HG02759 (cell line): ENCODE results near the gene TRIO.

ENCODE experiments used
- ATAC-seq: cut with Tn5 transposase; IDR thresholded peaks from one replicate; pipeline ENCODE4 v1.9.1; 2021; ENCODE audit warnings: mild to moderate bottlenecking, moderate library complexity; ENCODE audit not compliant: unreplicated experiment

TRIO gene

DNA sequence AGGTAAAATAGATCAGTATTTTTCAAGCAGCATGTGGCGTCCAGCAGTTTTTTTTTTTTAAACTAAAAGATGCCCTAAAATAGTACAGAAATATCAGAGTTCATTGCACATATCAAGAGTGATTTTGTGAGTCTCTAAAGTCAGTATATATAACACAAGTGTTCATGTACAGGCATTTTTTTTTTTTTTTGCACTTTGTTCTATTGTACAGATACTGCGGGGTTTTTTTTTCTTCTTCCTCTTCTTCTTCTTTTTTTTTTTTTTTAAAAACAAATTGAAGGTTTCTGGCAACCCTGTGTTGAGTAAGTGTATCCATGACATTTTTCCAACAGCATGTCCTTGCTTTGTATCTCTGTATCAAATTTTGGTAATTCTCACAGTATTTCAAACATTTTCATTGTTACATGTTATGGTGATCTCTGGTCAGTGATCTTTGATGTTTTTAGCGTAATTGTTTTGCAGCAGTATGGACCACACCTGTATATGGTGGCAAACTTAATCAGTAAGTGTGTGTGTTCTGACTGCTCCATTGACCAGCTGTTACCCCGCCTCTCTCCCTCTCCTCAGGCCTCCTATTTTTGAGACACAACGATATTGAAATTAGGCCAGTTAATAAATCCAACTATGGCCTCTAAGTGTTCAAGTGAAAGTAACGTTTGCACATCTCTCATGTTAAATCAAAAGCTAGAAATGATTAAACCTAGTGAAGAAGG lies 76.8 kb downstream of the TRIO start:
- no peak for ATAC-seq

DNA sequence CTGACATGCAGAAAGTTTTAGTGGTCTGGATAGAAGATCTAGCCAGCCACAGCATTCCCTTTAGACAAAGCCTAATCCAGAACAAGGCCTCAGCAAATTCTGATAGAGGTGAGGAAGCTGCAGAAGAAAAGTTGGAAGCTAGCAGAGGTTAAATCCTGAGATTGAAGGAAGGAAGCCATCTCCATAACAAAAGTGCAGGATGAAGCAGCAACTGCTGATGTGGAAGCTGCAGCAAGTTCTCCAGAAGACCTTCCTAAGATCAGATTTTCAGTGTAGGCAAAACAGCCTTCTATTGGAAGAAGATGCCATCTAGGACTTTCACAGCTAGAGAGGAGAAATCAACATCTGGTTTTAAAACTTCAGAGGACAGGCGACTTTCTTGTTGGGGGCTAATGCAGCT lies 77.5 kb downstream of the TRIO start:
- ATAC-seq, result no peak

DNA sequence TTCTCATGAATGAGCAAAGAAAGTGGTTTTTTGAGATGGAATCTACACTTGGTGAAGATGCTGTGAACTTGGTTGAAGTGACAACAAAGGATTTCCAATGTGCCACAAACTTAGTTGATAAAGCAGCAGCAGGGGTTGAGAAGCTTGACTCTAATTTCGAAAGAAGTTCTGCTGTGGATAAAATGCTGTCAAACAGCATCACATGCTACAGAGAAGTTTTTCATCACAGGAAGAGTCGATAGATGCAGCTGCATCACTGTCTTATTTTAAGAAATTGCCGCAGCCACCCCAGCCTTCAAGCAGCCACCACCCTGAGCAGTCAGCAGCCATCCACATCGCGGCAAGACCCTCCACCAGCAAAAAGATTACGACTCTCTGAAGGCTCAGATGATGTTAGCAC lies 78.6 kb downstream of the TRIO start:
- no peak for ATAC-seq

DNA sequence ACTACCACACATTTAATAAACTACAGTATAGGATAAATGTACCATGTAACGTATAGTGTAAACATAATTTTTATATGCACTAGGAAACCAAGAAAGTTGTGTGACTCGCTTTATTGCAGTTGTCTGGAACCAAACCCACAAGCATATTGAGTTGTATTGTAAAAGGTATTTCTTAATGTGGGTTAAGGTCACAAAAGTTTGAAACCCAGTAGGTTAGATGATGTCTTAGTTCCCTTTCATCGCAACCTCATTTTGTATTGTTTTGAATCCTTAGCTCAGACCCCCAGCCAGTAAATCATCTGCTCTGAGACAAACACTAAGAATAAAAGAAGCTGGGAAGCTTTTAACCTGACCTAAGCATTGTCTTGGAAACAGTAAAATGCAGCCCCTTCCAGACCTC lies 79.1 kb downstream of the TRIO start:
- ATAC-seq, result no peak

DNA sequence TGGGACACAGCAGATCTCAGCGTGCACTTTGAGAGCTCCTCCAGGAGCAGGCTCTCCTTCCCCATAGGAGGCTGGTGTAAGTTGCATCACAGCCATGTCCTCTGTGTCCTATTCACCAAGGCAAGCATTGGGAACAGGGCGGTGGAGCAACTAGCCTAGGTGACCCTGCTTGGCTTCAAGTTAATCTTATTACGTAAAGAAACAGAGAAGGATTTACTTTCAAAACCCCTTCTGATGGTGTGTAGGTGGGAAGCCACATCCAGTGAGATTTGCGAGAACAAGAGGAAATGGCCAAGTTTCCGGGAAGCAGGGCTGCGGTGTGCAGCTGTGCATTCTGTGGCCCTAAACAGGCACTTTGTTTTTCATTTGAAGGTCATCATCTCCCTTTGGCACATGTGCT lies 80.2 kb downstream of the TRIO start:
- ATAC-seq, result no peak

DNA sequence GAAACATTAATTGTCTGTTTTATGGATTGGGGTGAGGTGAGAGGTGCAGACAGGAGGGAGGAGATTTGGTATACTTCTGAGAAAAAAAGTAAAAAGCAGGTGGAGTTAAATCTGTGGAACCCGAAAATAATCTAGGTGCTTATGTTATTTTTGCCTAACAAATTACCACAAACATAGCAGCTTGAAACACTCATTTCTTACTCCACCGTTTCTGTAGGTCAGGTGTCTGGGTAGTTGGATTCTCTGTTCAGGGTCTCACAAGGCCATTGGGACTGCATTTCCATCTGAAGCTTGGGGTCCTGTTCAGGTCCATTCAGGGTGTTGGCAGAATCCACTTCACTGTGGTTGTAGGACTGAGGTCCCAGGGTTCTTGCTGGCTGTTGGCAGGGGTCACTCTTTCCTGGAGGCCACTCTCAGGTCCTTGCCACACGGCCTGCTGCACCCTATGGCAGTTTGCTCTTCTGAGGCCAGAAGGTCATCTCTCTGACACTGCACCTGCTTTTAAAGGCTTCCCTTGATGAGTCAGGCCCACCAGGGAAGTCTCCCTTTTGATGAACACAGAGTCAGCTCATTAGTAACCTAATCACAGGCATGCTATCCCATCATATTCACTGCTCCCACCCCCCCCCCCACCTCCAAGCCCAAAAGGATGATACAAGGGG lies 82.2 kb downstream of the TRIO start:
- ATAC-seq, result peak; percentile 57

DNA sequence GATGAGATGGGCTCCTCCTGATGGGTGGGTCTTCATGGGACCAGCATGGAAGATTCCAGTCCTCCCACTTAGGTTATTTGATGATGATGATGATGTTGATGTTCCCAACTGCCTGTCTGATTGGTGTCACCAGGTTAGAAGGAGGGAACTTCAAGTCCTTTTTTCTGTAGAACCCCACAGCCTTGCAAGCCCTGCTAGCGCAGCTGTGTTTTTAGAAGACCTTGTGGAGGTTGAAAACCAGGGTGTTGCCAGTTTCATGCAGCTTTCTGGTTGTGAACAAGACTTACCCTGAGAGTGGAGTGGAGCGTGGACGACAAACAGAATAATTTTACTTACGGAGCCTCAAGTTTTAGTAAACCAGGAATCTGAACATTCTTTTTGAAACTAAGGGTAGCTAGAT lies 83.0 kb downstream of the TRIO start:
- no peak for ATAC-seq

DNA sequence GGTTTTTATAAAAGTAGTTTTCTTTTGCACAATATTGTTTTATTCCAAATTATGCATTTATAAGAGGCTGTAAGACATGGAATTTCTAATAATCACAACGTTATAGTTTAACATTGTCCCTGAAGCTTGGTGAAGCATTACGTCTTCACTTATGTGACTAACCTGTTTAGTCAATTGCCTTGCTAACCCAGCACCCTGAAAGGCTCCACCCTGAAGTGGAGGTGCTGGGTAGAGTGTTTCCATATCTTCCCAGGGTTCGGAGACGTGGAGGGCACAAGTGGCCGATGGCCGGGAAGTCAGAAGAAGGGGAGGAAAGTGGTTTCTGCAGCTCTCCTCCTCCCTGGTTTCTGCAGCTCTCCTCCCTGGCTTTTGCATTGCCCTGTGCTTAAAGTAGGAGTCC lies 83.4 kb downstream of the TRIO start:
- ATAC-seq, result no peak

DNA sequence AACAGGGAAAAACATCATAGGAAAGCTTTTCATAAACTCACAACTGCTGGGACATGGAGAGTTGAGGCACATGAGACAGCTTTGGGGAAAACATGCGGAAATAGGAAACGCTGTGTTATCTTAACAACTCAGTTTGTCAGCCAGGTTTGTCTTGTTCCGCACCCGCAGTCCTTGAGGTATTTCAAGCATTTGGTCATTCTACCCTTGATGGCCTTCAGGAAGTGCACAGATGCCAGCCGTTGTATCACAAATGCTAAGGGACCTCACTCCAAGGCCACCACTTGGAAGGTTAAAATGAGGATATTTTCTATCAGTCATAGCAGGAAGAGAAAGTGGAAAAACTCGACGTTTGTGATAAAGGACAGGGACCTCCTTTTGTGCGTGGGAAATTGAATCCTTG lies 83.8 kb downstream of the TRIO start:
- no peak for ATAC-seq

DNA sequence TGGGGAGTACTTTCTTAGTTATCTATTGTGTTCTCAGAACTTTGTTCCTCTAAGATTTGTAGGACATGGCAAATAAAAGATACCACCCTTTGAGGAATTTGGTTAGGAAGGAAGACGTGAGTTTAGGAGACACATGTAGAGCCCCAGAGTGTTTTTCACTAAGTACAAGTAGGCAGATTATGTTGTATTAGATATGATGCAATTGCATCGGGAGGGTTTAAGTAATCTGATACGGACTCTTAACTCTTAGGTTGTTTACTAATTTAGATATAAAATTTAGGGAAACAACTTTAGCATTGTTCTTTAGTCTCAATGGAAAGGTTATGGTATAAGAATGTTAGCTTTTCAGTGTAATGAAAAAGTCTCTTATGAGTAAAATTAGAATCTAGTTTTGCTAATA lies 84.4 kb downstream of the TRIO start:
- no peak for ATAC-seq

DNA sequence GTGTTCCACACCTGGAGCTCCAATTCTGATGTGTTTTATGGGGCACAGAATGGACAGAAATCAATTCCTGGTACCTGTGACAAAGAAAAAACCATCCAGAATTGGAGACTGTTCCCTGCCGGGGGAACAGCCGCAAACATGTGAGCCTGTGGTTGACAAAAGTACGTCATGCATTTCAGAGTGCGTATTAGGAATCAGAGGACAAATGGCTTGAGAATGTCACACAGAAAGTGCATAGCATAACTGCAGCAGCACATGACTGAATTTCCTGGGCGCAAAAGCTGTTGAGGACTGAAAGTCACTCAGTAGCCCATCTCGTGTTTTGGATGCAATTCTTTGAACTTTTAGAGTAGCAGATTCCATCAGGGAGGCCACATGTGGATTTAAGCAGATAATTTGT lies 85.1 kb downstream of the TRIO start:
- ATAC-seq, result no peak

DNA sequence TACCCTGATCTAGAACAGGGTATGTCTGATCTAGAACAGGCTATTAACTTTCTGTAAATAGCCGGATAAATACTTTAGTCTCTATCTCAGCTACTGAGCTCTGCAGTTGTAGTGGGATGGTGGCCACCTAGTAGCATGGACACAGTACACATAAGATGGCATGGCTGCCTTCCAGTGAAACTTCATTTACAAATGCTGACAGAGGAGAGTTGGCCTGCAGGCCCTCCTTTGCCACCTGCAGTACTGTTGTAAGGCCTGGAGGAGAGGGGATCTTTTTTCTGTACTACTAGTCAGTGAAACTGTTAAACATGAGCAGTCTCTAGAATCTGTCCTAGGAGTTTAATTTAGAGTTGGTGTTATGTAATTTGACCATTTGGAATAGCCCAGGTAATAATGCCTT lies 86.0 kb downstream of the TRIO start:
- no peak for ATAC-seq

DNA sequence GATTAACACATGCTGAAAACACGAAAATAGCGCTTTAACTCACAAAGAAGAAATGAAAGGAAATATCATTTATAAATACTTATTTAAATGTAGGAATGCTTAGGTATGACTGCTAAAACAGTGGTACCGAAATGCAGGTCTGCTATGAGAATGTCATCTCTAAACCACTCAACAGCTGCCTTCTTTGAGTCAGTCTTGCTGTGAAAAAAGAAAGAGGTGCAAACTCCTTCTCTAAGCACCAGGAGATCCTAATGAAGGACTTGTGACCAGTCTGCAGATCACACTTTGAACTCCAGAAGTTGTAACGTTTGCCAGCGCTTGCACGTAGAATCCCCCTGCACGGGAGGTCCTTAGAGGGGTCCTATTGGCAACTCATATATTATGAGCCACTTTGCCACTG lies 86.6 kb downstream of the TRIO start:
- no peak for ATAC-seq

DNA sequence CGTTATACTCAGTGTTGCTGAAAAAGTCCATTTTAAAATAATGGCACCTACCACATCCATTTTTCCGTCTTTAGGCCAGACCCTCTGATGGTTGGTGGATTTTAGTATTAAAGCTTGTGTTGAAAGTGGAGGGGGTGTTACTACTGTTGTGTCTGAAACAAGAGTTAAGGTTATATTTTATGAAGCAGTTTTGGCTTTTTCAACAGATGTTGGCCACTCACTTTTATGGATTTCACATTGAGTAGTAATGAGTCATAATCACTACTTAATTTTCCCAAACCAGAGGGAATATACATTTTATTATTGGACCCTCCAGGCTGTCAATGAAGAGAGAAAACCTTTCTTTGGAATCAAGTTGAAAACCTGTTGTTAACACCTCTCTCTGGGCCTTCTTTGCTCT lies 88.0 kb downstream of the TRIO start:
- no peak for ATAC-seq

DNA sequence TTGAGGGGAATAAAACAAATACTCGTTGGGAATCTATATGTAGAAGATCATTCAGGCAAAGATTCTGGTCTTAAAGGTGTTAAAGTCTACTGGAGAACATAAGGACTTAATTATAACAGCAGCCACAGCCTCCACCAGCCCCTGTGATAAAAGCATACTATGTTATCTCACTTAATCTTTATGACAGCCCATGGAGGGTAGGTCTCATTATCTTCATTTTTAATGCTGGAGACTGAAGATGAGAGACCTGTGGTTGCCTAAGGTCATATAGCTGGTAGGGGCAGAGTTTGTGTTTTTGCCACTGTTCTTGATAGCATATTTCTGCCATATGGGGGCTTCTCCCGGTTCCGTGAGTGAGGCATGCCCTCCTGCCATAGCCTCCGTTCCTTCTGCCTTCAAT lies 88.7 kb downstream of the TRIO start:
- no peak for ATAC-seq

DNA sequence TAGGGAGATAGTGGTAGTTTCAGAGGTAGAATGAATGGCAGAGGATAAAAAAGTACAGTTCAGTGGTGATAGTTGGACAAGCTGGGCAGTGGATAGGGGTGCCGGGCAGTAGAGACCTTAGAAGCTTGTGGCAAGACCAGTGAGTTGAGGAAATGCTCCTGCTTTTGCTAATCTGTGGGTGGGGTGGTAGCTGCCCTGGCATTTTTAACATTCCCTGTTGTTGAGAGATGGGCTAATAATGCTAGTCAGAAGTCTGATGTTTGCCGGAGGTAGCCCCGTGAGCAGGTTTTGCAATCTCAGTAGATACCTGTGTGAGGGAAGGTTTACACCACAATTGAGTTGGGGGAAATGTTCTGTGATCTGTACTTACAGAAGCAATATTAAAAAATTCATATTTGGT lies 91.1 kb downstream of the TRIO start:
- no peak for ATAC-seq

DNA sequence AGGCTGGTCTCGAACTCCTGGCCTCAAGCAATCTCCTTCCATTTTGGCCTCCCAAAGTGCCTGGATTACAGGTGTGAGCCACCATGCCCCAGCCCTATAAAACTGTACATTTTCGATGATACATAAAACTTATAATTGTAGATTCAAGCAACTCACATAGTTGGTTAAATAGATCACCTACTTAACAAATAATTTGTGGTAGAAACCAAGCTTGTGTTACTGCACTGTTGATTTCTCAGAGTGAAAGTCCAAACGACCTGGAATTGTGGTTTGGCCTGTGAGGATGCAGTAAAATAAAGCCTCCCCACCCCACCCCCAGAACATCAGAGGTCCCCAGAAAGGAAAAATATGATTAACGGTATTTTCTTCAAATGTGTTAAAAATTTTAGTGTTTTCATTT lies 92.7 kb downstream of the TRIO start:
- peak; percentile 60 for ATAC-seq

DNA sequence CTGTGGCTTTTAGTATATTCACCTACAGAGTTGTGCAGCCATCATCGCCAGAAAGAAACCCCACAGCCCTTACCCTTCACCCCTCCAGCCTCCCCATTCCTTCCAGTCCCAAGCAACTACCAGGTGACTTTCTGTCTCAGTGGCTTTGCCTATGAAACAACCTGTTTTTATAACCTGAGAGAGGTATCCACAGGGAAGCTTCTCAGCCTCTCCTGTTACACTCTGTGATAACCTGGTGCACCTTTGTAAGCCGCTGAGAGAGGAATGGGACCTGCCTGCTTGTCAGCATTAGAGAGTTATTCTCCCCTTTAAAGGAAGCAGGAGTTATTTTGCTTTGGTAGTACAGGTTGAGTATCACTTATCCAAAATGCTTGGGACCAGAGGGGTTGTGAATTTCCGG lies 93.6 kb downstream of the TRIO start:
- ATAC-seq, result no peak

DNA sequence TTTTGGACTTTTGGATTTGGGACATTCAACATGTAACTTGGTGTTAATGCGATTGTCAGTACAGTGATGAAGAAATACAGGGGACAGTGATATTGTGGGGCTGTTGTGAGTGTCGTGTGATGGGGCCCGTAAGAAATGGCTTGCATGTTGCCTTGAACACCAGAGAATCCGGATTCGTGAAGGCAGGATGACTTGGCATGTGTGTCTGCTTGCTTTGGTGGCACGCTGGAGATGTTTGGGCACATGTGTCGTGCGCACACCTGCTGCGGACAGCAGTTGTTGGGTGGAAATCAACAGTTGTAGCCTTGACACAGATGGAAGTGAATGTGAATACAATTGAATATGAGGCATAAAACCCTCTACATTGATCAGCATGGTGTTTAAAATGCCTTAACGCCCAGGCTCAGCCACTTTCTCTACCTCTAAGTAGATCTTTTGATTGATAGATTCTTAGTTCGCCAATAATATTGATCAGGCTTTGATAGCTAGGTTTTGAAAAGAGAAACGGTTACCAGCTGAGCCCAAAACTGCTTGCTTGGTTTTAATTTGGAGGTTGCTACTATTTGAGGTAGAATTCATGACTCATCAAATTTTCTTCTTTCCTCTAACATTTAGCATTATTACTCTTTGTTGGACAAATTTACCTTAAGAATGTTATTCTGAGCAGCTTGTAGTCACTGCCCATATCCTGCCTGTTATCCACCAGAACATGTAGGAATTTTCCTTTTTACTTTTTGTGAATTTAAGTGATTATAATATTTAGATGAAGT lies 94.4 kb downstream of the TRIO start:
- ATAC-seq, result no peak

DNA sequence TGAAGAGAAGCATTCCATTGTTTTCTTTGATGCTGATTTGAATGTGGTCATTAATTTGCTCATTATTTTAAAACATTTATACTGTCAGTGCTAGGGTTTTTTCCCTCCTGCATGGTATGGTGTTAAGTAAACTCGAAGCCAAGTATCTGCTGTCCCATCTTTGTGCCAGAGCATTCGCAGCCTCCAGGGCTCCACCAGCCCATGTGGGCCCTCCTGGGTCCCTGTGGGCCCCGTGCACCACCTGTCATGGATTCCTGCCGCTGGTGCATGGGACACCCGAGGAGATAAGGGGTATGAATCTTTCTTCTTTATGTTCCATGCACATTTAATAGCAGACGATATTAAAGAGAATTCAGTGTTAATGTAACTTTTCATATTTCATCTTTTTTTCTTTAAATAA lies 95.1 kb downstream of the TRIO start:
- no peak for ATAC-seq

DNA sequence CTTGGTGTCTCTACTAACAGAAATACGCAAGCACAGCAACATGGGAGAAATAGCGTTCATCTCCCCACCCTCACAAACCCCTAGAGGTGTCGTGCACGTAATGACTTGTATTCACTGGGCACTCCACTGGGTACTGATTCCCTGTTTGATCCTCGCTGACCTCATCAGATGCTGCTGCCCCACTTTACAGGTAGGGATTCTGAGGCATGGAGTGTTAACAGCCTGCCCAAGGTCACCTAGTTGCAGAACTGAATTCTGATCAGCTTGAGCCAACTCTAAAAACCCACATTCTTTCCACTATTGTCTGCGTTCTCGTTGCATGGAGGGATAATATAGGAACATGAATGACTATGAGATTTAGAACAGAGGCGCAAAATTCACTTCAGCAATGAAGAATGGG lies 96.3 kb downstream of the TRIO start:
- ATAC-seq, result no peak

DNA sequence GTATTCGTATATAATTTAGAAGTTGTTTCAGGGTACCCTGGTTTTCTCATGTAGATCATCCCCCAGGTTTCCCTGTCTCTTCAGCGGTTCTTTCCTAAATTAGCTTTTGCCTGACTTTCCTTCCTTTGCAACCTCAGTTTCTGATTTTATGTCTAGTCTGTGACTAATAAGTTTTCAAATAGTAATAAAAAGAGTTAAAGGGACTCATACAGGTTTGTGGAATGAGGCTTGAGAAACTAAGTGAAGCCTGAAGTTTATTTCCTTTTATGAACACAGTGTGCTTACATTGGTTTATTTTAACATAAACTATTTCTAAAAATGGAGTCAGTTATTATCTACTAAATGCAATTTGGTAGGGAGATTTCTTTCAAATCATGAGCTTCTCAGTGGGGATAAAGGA lies 96.8 kb downstream of the TRIO start:
- no peak for ATAC-seq
